ENCODE measurements around the gene ADCY10.

- no peak for TF ChIP-seq CTCF (IDR thresholded peaks at IDR 0.05)
- TF ChIP-seq POLR2AphosphoS5 (IDR thresholded peaks at IDR 0.05; ENCODE audit: low read depth, low read length), result no peak
- TF ChIP-seq REST (IDR thresholded peaks at IDR 0.05; ENCODE audit: insufficient read depth in 1 of 2, low read depth in 2 of 2, low read length in 1 of 2), result no peak
- TF ChIP-seq SIN3A (IDR thresholded peaks at IDR 0.05; ENCODE audit: borderline replicate concordance, insufficient read depth, low read depth, low read length), result no peak
Measured at GRCh38 chr1:167904652-167905130, 9.2 kb downstream of the ADCY10 start.
